AG10803 (cell line): ENCODE data around the gene CYP27A1.

Source experiments
- DNase-seq: peaks from one replicate; pipeline ENCODE4 v3.0.0; 2010; ENCODE audit warnings: low read depth
- H3K4me3 ChIP-seq: 2 replicates; pipeline ENCODE4 v1.5.1; 2011; ENCODE audit warnings: mild to moderate bottlenecking, low read length, control low read depth
- CTCF ChIP-seq: conservative IDR thresholded peaks from 2 replicates; pipeline ENCODE4 v1.5.1; 2011; ENCODE audit warnings: mild to moderate bottlenecking, low read length, control low read depth, inconsistent platforms

Gene CYP27A1

GRCh38 chr2:218859556-218859987 is 77.6 kb downstream of the CYP27A1 start, which contains the start of gene WNT6:
TSS of gene WNT6 (plus strand) at chr2:218859805. CDS start at chr2:218860038, 233 bp downstream.
- no peak for TF ChIP-seq CTCF
- no peak within 1 kb of the TSS for H3K4me3 ChIP-seq
- DNase-seq: no peak

- DNase-seq: no peak
- TF ChIP-seq CTCF: no peak
- H3K4me3 ChIP-seq: no peak overlapping the region
Observed at GRCh38 chr2:218859988-218860831, 78.3 kb downstream of the CYP27A1 start.

- H3K4me3 ChIP-seq: no peak overlapping the region
- DNase-seq: peak; percentile 17
- TF ChIP-seq CTCF: no peak
Observed at GRCh38 chr2:218860950-218861381, 79.0 kb downstream of the CYP27A1 start.

- no peak for TF ChIP-seq CTCF
- no peak overlapping the region for H3K4me3 ChIP-seq
- no peak for DNase-seq
Observed at GRCh38 chr2:218861645-218862318, 79.8 kb downstream of the CYP27A1 start.

- DNase-seq: no peak
- no peak overlapping the region for H3K4me3 ChIP-seq
- no peak for TF ChIP-seq CTCF
Observed at GRCh38 chr2:218863021-218863520, 81.1 kb downstream of the CYP27A1 start.
